GM12875 (cell line): ENCODE results near the gene UBASH3B.

ENCODE experiments used
- H3K4me3 ChIP-seq: one replicate; pipeline ENCODE4 v1.5.1; 2011; ENCODE audit warnings: low read depth, low read length, control low read depth
- TF ChIP-seq, protein P1 (sequence below): IDR thresholded peaks from 2 replicates; pipeline ENCODE4 v1.5.1; 2011; ENCODE audit warnings: low read depth, mild to moderate bottlenecking, control low read depth, inconsistent platforms, low read length, moderate library complexity, borderline replicate concordance; ENCODE audit not compliant: insufficient read depth

UBASH3B gene

GRCh38 chr11:122721964-122722266, 66.4 kb downstream of the UBASH3B start:
- TF ChIP-seq, protein P1, sequence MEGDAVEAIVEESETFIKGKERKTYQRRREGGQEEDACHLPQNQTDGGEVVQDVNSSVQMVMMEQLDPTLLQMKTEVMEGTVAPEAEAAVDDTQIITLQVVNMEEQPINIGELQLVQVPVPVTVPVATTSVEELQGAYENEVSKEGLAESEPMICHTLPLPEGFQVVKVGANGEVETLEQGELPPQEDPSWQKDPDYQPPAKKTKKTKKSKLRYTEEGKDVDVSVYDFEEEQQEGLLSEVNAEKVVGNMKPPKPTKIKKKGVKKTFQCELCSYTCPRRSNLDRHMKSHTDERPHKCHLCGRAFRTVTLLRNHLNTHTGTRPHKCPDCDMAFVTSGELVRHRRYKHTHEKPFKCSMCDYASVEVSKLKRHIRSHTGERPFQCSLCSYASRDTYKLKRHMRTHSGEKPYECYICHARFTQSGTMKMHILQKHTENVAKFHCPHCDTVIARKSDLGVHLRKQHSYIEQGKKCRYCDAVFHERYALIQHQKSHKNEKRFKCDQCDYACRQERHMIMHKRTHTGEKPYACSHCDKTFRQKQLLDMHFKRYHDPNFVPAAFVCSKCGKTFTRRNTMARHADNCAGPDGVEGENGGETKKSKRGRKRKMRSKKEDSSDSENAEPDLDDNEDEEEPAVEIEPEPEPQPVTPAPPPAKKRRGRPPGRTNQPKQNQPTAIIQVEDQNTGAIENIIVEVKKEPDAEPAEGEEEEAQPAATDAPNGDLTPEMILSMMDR, result no peak
- no peak overlapping the region for H3K4me3 ChIP-seq

DNA sequence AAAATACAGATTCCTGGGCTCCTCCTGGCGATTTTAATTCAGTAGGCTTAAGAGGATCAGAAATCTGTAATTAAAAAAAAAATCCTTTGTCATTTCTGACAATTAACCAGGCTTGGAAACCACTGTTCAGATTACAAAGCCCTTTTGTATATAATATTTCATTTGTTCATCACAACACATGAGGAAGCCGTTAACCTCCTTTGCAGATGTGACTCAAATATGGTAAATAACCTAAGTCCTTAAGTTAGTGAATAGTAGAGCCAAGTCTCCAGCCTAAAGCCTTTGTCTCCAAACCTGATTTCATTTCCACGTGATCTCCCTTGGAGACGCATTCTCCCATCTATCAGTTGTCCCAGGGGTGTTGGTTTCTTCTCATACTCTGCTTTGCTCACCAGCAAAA, 67.6 kb downstream of the UBASH3B start:
- TF ChIP-seq, protein P1, result no peak

GRCh38 chr11:122723576-122723975, 68.1 kb downstream of the UBASH3B start:
- TF ChIP-seq, protein P1, result no peak
- H3K4me3 ChIP-seq, result no peak overlapping the region

More for the DNA sequence above, 67.6 kb downstream of the UBASH3B start:
- H3K4me3 ChIP-seq, result no peak overlapping the region

- TF ChIP-seq, protein P1, result no peak
- H3K4me3 ChIP-seq, result no peak overlapping the region
These were observed 69.0 kb downstream of the UBASH3B start for GRCh38 chr11:122724520-122724919.

- TF ChIP-seq, protein P1, result no peak
These were observed 70.5 kb downstream of the UBASH3B start for GRCh38 chr11:122726028-122726427.

GRCh38 chr11:122727101-122727929, 71.8 kb downstream of the UBASH3B start:
- TF ChIP-seq, protein P1, result no peak
- H3K4me3 ChIP-seq, result no peak overlapping the region

More at GRCh38 chr11:122726028-122726427, 70.5 kb downstream of the UBASH3B start:
- H3K4me3 ChIP-seq, result no peak overlapping the region

DNA sequence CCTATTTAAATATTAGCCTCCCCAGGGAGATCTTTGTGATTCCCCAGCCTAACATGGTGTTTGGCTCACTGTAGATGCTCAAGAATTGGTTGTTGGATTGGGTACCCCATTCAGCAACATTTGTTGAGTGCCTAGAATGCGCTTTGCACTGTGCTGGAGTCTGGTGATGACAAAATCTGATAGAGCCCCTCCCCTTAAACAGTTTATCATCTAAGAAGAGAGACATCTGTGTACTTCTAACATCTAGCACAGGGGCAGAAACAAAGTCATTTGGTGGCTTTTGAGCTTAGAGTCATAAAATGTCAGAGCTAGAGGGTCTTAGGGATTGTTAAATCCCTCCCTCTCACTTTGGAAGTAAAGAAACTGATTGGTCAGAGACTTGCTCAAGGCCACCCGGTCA, 73.0 kb downstream of the UBASH3B start:
- TF ChIP-seq, protein P1, result no peak
- no peak overlapping the region for H3K4me3 ChIP-seq
